ENCODE results near the gene EPB41. TPM values are rescaled to one million over a fixed set of nuclear protein-coding genes. Genes with fewer than 3 reads are reported as not detected.

EPB41 gene
- total and polyA plus RNA-seq, 9 of the 15 experiments (the other 6 are each of a cell fraction or from before 2014, with no cell fraction given), result 3.7 to 213 (median 141) TPM

DNA sequence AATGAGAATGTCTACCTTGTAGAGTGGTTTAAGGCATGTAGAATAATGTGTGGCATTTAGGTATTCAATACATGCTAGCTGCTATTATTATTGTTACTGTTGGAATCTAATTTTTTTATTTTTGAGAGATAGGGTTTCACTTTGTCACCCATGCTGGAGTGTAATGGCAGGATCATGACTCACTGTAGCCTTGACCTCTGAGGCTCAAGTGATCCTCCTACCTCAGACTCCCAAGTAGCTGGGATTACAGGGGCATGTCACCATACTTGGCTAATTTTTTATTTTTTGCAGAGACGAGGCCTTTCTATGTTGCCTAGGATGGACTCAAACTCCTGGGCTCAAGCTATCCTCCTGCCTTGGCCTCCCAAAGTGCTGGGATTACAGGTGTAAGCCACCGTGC is 61.9 kb downstream of the EPB41 start:
- H3K79me2 ChIP-seq (ENCODE audit: control insufficient read depth, insufficient read depth, low read length), result peaks cover 91% of the 10 kb centered on the region
- ChIA-PET CTCF (ENCODE audit: low intra/inter-chr PET ratio) (no interaction called here), POLR2A (interaction anchor here (0.6 to 2.2 kb wide), 4 partner anchors 11 to 652 kb away, joined by 3 to 8 read pairs (median 4); no protein-coding TSS in a partner anchor)
- no peaks in the 10 kb centered on the region for H3K9me3 ChIP-seq (replicated peaks; ENCODE audit: control insufficient read depth, insufficient read depth, low read depth, low read length)
- ATAC-seq, result no peak
- no peak overlapping the region for H3K4me2 ChIP-seq (ENCODE audit: insufficient read depth, low read length)
- no peak for FAIRE-seq
- peak; percentile 43 for TF ChIP-seq FOSL1 (tag; conservative IDR thresholded peaks at IDR 0.05)
- TF ChIP-seq, protein P1, sequence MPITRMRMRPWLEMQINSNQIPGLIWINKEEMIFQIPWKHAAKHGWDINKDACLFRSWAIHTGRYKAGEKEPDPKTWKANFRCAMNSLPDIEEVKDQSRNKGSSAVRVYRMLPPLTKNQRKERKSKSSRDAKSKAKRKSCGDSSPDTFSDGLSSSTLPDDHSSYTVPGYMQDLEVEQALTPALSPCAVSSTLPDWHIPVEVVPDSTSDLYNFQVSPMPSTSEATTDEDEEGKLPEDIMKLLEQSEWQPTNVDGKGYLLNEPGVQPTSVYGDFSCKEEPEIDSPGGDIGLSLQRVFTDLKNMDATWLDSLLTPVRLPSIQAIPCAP (CRISPR knock-in tag; IDR thresholded peaks at IDR 0.05; ENCODE audit: borderline replicate concordance), result no peak
- TF ChIP-seq TRIM24 (IDR thresholded peaks at IDR 0.05), result 0 out of 4 replicates have a peak, but pooled peaks of 1 of the 2 experiments have one; percentile 21
- no peak for TF ChIP-seq HMGN3 (IDR thresholded peaks at IDR 0.05; ENCODE audit: borderline replicate concordance, extremely low read depth, insufficient read length, low read depth, low read length)
- TF ChIP-seq YY1 (IDR thresholded peaks at IDR 0.05; ENCODE audit: borderline replicate concordance in 1 of 3, control insufficient read depth in 1 of 3, extremely low read depth in 1 of 3, insufficient read depth in 3 of 3, insufficient read length in 1 of 3, insufficient replicate concordance in 2 of 3, low read depth in 1 of 3, low read length in 2 of 3), result peak in 1 of 3 experiments; percentile 18
- TF ChIP-seq, protein P2, sequence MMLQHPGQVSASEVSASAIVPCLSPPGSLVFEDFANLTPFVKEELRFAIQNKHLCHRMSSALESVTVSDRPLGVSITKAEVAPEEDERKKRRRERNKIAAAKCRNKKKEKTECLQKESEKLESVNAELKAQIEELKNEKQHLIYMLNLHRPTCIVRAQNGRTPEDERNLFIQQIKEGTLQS (IDR thresholded peaks at IDR 0.05), result peak; percentile 57; the same call in 1 of the 2 replicates
- TF ChIP-seq, protein P2 (CRISPR knock-in tag; conservative IDR thresholded peaks at IDR 0.05), result no peak
- TF ChIP-seq KDM1A (IDR thresholded peaks at IDR 0.05), result 0 out of 4 replicates have a peak, but pooled peaks of 1 of the 2 experiments have one; percentile 18
- peak; percentile 31; the same call in 1 of the 2 replicates for TF ChIP-seq JUND (IDR thresholded peaks at IDR 0.05; ENCODE audit: borderline replicate concordance, low read depth, low read length)
- no peak for TF ChIP-seq JUND (tag; IDR thresholded peaks at IDR 0.05; ENCODE audit: borderline replicate concordance, low read depth, low read length)
- peaks cover 5 to 26% of the 10 kb centered on the region in 2 experiments; a peak in 2 of 5 replicates for H3K4me1 ChIP-seq (replicated peaks in 1 of 2; ENCODE audit: control insufficient read depth in 2 of 2, insufficient read depth in 2 of 2, low read length in 2 of 2)
- H3K4me3 ChIP-seq, result no peak overlapping the region
- no peak overlapping the region for H2AFZ ChIP-seq (ENCODE audit: low read depth, low read length)
- no peaks in the 10 kb centered on the region for H3K27me3 ChIP-seq (ENCODE audit: control insufficient read depth in 2 of 2, insufficient read depth in 2 of 2, low read length in 2 of 2)
- H3K27ac ChIP-seq (ENCODE audit: extremely low read depth, low read depth, low read length), result no peak overlapping the region
- H4K20me1 ChIP-seq (replicated peaks; ENCODE audit: control insufficient read depth, insufficient read depth, low read length), result no peaks in the 10 kb centered on the region
- no peak for DNase-seq (ENCODE audit: extremely low read depth in 1 of 4, low spot score in 3 of 4)
- BruUV-seq (replicated peaks), result no TSS peak
- intact Hi-C loops (cut with micrococcal nuclease) (loop anchor here (5.0 kb wide), 1 partner anchor 59 kb away; no protein-coding TSS in a partner anchor), in situ Hi-C loops (cut with MboI) (no loop called here)
- WGBS (ENCODE audit: insufficient coverage, low coverage, missing lambda C conversion rate), result 69% methylated on average over 2 of the region's 2 CpGs
- no peak overlapping the region for H3K9ac ChIP-seq (ENCODE audit: insufficient read depth in 1 of 2, low read depth in 2 of 2, low read length in 2 of 2)
- H3K9me1 ChIP-seq (ENCODE audit: control insufficient read depth, insufficient read depth, low read length), result no peaks in the 10 kb centered on the region
- peaks cover 33% of the 10 kb centered on the region; the same call in 2 of the 3 replicates for H3K36me3 ChIP-seq (ENCODE audit: control insufficient read depth, insufficient read depth, low read length)
